NCI-H187 treated with DMSO at 0.1 percent for 48 hours (cell line): ENCODE data around the gene LRP8.
"Not testable (repeated sequence)": the region's sequence is repeated elsewhere in the genome, so short reads cannot be mapped to it uniquely, and the experiment has no call there.

Experiments
- DNase-seq: peaks from one replicate; lab custom pipeline; 2025; lab: John Stamatoyannopoulos, UW

Gene LRP8

GRCh38 chr1:53210352-53210751, 117.5 kb downstream of the LRP8 start:
- DNase-seq: no peak

DNA sequence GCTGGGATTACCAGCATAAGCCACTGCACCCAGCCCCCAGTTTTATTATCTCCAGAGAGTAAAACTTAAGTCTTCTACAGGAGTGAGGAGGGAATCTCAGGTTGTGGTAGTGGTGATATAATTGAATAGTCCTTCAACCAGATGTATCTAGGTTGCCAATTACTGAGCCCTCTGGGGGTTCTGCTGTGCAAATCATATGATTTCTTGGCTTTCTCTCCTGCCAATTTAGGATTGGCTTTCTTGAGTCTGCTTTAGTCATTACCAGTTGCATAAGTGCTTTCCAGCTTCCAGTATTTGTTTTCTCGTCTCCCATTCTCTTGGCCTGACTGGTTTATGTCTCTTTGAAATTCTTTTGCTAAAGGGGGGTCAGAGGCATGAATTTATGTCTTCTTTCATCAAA, 120.1 kb downstream of the LRP8 start:
- DNase-seq: no peak

DNA sequence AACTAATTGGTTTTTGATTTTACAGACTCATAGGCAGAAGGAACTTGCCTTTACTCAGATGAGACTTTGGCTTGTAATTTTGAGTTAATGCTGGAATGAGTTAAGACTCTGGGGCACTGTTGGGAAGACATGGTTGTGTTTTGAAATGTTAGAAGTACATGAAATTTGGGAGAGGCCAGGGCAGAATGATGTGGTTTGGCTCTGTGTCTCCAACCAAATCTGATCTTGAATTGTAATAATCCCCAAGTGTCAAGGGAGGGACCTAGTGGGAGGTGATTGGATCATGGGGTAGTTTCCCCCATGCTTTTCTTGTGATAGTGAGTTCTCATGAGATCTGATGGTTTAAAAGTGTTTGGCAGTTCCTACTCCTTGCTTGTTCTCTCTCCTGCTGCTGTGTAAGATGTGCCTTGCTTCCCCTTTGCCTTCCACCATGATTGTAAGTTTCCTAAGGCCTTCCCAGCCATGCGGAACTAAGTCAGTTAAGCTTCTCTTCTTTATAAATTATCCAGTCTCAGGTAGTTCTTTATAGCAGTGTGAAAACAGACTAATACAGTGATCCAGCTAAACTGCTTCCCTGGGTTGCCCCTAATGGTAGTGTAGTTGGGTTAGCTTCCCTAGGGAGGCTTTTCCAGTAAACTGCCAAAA, 121.0 kb downstream of the LRP8 start:
- no peak for DNase-seq

- not testable (repeated sequence) for DNase-seq
These were observed 121.7 kb downstream of the LRP8 start for GRCh38 chr1:53206083-53206685.

- not testable (repeated sequence) for DNase-seq
These were observed 122.4 kb downstream of the LRP8 start for GRCh38 chr1:53205496-53205895.

GRCh38 chr1:53203466-53203865, 124.4 kb downstream of the LRP8 start:
- DNase-seq: no peak

- no peak for DNase-seq
These were observed 129.6 kb downstream of the LRP8 start for GRCh38 chr1:53198241-53198651.

DNA sequence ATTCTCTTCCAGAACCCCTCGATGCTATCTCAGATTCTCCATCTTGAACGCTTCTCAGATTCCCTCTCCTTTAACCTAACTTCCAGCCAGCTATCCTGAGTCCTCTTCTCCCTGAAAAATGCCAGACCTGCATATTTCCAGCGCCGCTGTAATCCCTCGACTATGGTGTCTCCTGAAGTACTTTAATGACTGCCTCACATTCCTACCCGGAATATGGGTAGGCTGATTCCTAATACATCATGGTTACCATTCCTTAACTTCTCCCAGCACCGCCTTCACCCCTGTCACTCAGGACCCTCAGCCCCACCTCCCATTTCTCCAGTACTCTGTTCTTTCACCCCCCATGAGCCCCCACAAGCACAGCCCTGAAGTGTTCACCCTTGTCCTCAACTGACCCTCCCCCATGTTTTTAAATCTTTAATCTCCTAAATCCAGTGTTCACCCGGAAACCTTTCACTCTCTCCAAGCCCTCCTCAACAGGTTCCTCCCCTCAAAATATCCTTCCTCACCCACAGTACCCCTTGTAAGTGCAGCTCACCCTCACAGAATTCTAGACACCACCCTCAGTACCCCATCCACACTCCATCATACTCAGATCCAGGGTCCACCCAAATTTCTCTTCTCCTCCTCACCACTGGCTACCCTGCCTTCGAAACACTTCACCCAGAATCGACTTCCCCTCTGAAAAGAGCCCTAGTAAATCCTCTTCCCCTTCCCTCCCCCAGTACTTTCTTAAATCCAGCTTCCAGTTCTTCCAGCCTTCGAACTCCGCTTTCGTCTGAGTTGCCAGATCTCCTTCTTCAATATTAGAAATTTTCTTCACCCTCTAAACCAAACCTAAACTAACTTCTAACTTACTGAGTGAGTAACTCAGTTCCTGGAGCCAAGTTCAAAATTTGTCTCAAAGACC, 130.3 kb downstream of the LRP8 start:
- no peak for DNase-seq

DNA sequence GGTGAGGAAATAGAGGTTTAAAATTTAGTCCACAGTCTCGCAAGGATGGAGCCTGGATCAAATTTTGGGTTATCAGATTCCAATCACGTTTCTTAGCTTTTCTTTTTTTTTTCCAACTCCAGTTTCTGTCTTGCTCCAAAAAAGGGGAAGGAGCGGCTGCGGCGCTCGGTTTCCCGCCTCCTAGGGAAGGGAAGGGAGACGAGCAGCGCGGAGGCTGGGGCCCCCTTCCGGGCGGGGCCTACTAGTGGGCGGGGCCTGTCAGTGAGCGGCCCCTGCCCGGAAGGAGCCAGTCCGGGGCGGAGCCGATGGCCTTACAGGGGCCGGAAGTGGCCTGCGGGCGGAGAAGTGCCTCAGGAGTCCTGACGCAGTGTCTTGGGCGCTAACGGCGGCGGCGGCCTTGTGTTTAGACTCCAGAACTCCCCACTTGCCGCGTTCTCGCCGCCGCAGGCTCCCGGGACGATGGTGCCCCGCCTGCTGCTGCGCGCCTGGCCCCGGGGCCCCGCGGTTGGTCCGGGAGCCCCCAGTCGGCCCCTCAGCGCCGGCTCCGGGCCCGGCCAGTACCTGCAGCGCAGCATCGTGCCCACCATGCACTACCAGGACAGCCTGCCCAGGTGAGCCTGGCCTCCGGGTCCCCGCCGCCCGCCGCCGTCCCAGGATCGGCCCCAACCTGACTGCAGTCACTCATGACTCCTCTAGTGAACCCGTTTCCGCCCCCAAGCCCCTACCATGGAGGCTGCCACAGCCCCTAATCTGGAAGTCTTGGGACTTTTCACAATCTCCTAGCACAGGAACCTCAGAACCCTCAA, 131.2 kb downstream of the LRP8 start, which contains the start of gene CPT2:
Gene CPT2 (plus strand): TSS at position 340 of the 806 bp plus-strand sequence. CDS start 120 bp downstream, at position 460.
- DNase-seq: peak; percentile 52

DNA sequence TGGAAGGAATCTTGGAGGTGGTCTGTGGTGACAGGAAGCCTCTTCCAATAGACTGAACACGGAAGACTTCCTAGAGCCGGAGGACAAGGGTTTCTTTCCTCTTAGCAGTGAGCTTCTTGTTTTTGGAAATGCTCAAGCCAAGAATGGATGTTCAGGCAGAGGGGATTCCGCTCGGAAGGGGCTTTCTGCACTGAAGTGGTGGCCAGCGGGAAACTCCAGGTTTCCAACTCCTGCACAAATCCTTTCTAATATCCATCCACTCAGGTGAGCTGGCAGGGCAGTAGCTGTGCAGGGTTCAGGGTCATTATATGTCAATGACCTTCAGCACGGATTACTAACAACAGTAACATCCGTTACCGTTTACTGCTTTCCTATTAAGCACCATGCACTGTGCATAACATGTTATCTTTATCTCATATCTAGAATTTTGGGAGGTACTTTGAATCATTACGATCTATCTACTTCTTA, 131.8 kb downstream of the LRP8 start:
- no peak for DNase-seq

- DNase-seq: no peak
These were observed 132.4 kb downstream of the LRP8 start for GRCh38 chr1:53195246-53196016.
